Measurements from ENCODE around the gene MAGI2.

- TF ChIP-seq, protein P1, sequence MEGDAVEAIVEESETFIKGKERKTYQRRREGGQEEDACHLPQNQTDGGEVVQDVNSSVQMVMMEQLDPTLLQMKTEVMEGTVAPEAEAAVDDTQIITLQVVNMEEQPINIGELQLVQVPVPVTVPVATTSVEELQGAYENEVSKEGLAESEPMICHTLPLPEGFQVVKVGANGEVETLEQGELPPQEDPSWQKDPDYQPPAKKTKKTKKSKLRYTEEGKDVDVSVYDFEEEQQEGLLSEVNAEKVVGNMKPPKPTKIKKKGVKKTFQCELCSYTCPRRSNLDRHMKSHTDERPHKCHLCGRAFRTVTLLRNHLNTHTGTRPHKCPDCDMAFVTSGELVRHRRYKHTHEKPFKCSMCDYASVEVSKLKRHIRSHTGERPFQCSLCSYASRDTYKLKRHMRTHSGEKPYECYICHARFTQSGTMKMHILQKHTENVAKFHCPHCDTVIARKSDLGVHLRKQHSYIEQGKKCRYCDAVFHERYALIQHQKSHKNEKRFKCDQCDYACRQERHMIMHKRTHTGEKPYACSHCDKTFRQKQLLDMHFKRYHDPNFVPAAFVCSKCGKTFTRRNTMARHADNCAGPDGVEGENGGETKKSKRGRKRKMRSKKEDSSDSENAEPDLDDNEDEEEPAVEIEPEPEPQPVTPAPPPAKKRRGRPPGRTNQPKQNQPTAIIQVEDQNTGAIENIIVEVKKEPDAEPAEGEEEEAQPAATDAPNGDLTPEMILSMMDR (conservative IDR thresholded peaks at IDR 0.05; ENCODE audit: low read length): no peak
- no peak for TF ChIP-seq EZH2phosphoT487 (IDR thresholded peaks at IDR 0.05; ENCODE audit: borderline replicate concordance)
Observed at GRCh38 chr7:78955329-78955728, 498.1 kb downstream of the MAGI2 start.

Measured in Loucy (cell line).